Measurements from ENCODE around the gene OSCP1. TPM values are rescaled to one million over a fixed set of nuclear protein-coding genes. Genes with fewer than 3 reads are reported as not detected.
"Not testable (repeated sequence)": the region's sequence is repeated elsewhere in the genome, so short reads cannot be mapped to it uniquely, and the experiment has no call there.

Gene OSCP1
- total and polyA plus RNA-seq, 2 donors (not counting 1 experiment from before 2014, with no cell fraction given): 0.16 to 0.94 TPM

DNA sequence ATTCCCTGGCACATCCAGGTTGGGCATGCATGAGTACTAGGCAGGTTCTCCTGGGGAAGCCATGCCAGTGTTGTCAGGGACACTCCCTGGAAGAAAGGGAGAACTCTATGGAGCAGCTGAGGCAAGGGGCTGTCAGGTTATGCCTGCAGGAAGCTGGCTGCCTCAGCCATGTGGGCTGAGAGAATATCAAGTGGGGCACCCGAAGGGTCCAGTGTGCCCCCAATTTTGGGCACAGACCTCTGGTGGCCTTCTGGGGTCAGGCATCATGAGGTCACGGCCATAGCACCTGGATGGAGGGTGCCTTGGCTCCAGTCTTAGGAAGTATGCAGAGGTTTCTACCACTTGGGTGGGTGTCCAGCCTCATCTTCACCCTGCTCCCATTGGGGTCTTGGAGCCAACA lies 29.9 kb upstream of the OSCP1 start:
- intact Hi-C loops (cut with micrococcal nuclease): no loop called here
- H3K9me3 ChIP-seq (ENCODE audit: control extremely low read depth in 1 of 3, control insufficient read depth in 2 of 3, insufficient read depth in 1 of 3, low read length in 2 of 3): peaks cover 0 to 3% (median 0%) of the 10 kb centered on the region in 3 donors
- H3K9me3 Mint-ChIP-seq (ENCODE audit: insufficient read depth): no peaks in the 10 kb centered on the region
- no peak overlapping the region for H2AFZ ChIP-seq (ENCODE audit: insufficient read depth, low read depth, low read length, poor library complexity, severe bottlenecking)
- ChIA-PET CTCF (no interaction called here), POLR2A (no interaction called here)
- no peak overlapping the region for H3K27ac Mint-ChIP-seq
- peaks cover 9 to 15% of the 10 kb centered on the region in 2 donors for H3K4me1 ChIP-seq (ENCODE audit: control insufficient read depth in 2 of 2, insufficient read depth in 2 of 2, low read length in 2 of 2)
- no peaks in the 10 kb centered on the region for H3K79me2 ChIP-seq (ENCODE audit: control insufficient read depth, insufficient read depth, low read length)
- peaks cover 4% of the 10 kb centered on the region for H3K4me1 Mint-ChIP-seq
- no peak for ATAC-seq (ENCODE audit: low read depth)
- H3K36me3 ChIP-seq (replicated peaks in 1 of 2; ENCODE audit: control extremely low read depth in 1 of 2, control insufficient read depth in 1 of 2, extremely low read depth in 1 of 2, insufficient read depth in 2 of 2, low read length in 1 of 2): no peaks in the 10 kb centered on the region
- peaks cover 0 to 9% (median 0%) of the 10 kb centered on the region in 4 experiments for H3K27me3 ChIP-seq (replicated peaks in 1 of 4; ENCODE audit: control extremely low read depth in 1 of 4, control insufficient read depth in 3 of 4, insufficient read depth in 4 of 4, low read length in 3 of 4)
- no peak overlapping the region for H3K4me2 ChIP-seq (replicated peaks; ENCODE audit: low read depth, low read length, poor library complexity, severe bottlenecking)
- no peak overlapping the region for H3K27ac ChIP-seq (ENCODE audit: low read length in 2 of 2)
- no peak overlapping the region for H3K9ac ChIP-seq (ENCODE audit: low read length)
- no peak overlapping the region for H3K4me3 Mint-ChIP-seq
- no peak for DNase-seq
- no peaks in the 10 kb centered on the region for H3K27me3 Mint-ChIP-seq
- no peak for TF ChIP-seq EZH2 (IDR thresholded peaks at IDR 0.05; ENCODE audit: borderline replicate concordance, insufficient read depth, low read depth, low read length, poor library complexity, severe bottlenecking)
- TF ChIP-seq, protein P1, sequence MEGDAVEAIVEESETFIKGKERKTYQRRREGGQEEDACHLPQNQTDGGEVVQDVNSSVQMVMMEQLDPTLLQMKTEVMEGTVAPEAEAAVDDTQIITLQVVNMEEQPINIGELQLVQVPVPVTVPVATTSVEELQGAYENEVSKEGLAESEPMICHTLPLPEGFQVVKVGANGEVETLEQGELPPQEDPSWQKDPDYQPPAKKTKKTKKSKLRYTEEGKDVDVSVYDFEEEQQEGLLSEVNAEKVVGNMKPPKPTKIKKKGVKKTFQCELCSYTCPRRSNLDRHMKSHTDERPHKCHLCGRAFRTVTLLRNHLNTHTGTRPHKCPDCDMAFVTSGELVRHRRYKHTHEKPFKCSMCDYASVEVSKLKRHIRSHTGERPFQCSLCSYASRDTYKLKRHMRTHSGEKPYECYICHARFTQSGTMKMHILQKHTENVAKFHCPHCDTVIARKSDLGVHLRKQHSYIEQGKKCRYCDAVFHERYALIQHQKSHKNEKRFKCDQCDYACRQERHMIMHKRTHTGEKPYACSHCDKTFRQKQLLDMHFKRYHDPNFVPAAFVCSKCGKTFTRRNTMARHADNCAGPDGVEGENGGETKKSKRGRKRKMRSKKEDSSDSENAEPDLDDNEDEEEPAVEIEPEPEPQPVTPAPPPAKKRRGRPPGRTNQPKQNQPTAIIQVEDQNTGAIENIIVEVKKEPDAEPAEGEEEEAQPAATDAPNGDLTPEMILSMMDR (IDR thresholded peaks at IDR 0.05): no peak
- no peaks in the 10 kb centered on the region for H4K20me1 ChIP-seq (ENCODE audit: control insufficient read depth, insufficient read depth, low read length, poor library complexity, severe bottlenecking)
- 89% methylated on average over 2 of the region's 2 CpGs for WGBS (ENCODE audit: insufficient coverage)
- H3K4me3 ChIP-seq (ENCODE audit: control extremely low read depth in 1 of 5, extremely low read depth in 1 of 5, insufficient read depth in 1 of 5, low read depth in 2 of 5, low read length in 4 of 5): peak overlapping the region in 1 of 5 experiments; percentile 23

DNA sequence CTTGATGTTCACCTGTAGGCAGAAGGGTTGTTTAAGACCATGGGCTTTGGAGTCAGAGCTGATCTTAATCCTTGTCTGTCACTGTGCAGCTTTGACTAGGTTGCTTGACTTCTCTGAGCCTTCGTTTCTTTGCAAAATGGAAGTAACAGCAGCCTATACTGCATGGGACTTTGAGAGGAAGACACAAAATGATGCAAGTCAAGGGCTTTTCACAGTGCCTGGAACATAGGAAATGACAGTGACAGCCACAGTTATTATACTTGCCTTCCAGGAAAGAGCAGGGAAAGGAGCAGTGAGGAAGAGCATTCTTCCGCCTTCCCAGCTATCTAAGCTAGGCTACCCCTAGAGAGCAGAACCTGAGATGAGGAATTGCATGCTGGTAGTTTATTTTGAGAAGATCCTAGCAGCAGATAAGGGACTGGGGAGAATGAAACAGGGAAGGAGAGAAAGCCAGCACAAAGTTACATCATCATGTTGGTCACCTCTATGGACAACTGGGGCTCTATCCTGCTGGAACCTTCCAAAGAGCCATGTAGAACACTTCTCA lies 29.3 kb upstream of the OSCP1 start:
- CTCF ChIA-PET: interaction anchor here (1.2 kb wide), 1 partner anchor 37 kb away, joined by 4 read pairs; no protein-coding TSS in a partner anchor
- ATAC-seq (ENCODE audit: low read depth): no peak

DNA sequence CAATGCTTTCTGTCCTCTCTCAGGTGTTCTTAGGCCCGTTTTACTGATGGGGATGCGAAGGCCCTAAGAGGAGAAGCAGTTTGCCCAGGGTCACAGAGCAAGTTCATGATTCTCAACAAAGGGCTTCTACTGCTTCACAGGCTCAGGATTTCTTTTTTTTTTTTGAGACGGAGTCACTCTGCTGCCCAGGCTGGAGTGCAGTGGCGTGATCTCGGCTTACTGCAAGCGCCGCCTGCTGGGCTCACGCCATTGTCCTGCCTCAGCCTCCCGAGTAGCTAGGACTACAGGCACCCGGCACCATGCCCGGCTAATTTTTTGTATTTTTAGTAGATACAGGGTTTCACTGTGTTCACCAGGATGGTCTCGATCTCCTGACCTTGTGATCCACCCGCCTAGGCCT lies 27.4 kb upstream of the OSCP1 start:
- H4K20me1 ChIP-seq (ENCODE audit: control insufficient read depth, insufficient read depth, low read length, poor library complexity, severe bottlenecking); CTCF ChIA-PET: not testable (repeated sequence)

More for the DNA sequence above, 29.3 kb upstream of the OSCP1 start:
- no peaks in the 10 kb centered on the region for H3K27me3 Mint-ChIP-seq
- Histone ChIP-seq H3K4me2 (replicated peaks; ENCODE audit: low read depth, low read length, poor library complexity, severe bottlenecking) (no peak overlapping the region), H3K79me2 (ENCODE audit: control insufficient read depth, insufficient read depth, low read length) (no peaks in the 10 kb centered on the region), H4K20me1 (ENCODE audit: control insufficient read depth, insufficient read depth, low read length, poor library complexity, severe bottlenecking) (no peaks in the 10 kb centered on the region), H2AFZ (ENCODE audit: insufficient read depth, low read depth, low read length, poor library complexity, severe bottlenecking) (no peak overlapping the region), H3K9me3 (ENCODE audit: control extremely low read depth in 1 of 3, control insufficient read depth in 2 of 3, insufficient read depth in 1 of 3, low read length in 2 of 3) (peaks cover 0 to 3% (median 0%) of the 10 kb centered on the region in 3 donors), H3K4me1 (ENCODE audit: control insufficient read depth in 2 of 2, insufficient read depth in 2 of 2, low read length in 2 of 2) (peaks cover 9 to 15% of the 10 kb centered on the region in 2 donors), H3K9ac (ENCODE audit: low read length) (no peak overlapping the region), H3K4me3 (ENCODE audit: control extremely low read depth in 1 of 5, extremely low read depth in 1 of 5, insufficient read depth in 1 of 5, low read depth in 2 of 5, low read length in 4 of 5) (peak overlapping the region in 1 of 5 experiments; percentile 23), H3K27me3 (replicated peaks in 1 of 4; ENCODE audit: control extremely low read depth in 1 of 4, control insufficient read depth in 3 of 4, insufficient read depth in 4 of 4, low read length in 3 of 4) (peaks cover 0 to 9% (median 0%) of the 10 kb centered on the region in 4 experiments), H3K27ac (ENCODE audit: low read length in 2 of 2) (no peak overlapping the region), H3K36me3 (replicated peaks in 1 of 2; ENCODE audit: control extremely low read depth in 1 of 2, control insufficient read depth in 1 of 2, extremely low read depth in 1 of 2, insufficient read depth in 2 of 2, low read length in 1 of 2) (no peaks in the 10 kb centered on the region)
- no peak for DNase-seq
- no peaks in the 10 kb centered on the region for H3K9me3 Mint-ChIP-seq (ENCODE audit: insufficient read depth)
- TF ChIP-seq, protein P1 (IDR thresholded peaks at IDR 0.05): no peak
- TF ChIP-seq EZH2 (IDR thresholded peaks at IDR 0.05; ENCODE audit: borderline replicate concordance, insufficient read depth, low read depth, low read length, poor library complexity, severe bottlenecking): no peak
- H3K4me1 Mint-ChIP-seq: peaks cover 5% of the 10 kb centered on the region
- no peak overlapping the region for H3K27ac Mint-ChIP-seq
- POLR2A ChIA-PET: no interaction called here
- WGBS (ENCODE audit: insufficient coverage): 73% methylated on average over 1 of the region's 2 CpGs
- H3K4me3 Mint-ChIP-seq: no peak overlapping the region
- intact Hi-C loops (cut with micrococcal nuclease): no loop called here

More for the DNA sequence above, 27.4 kb upstream of the OSCP1 start:
- H3K4me2 ChIP-seq (replicated peaks; ENCODE audit: low read depth, low read length, poor library complexity, severe bottlenecking); H3K27ac Mint-ChIP-seq; intact Hi-C loops (cut with micrococcal nuclease); H3K9me3 ChIP-seq (ENCODE audit: control extremely low read depth in 1 of 3, control insufficient read depth in 2 of 3, insufficient read depth in 1 of 3, low read length in 2 of 3); H2AFZ ChIP-seq (ENCODE audit: insufficient read depth, low read depth, low read length, poor library complexity, severe bottlenecking); H3K4me1 Mint-ChIP-seq; H3K79me2 ChIP-seq (ENCODE audit: control insufficient read depth, insufficient read depth, low read length); H3K27me3 ChIP-seq (replicated peaks in 1 of 4; ENCODE audit: control extremely low read depth in 1 of 4, control insufficient read depth in 3 of 4, insufficient read depth in 4 of 4, low read length in 3 of 4); H3K9me3 Mint-ChIP-seq (ENCODE audit: insufficient read depth); ATAC-seq (ENCODE audit: low read depth); POLR2A ChIA-PET; H3K36me3 ChIP-seq (replicated peaks in 1 of 2; ENCODE audit: control extremely low read depth in 1 of 2, control insufficient read depth in 1 of 2, extremely low read depth in 1 of 2, insufficient read depth in 2 of 2, low read length in 1 of 2); H3K9ac ChIP-seq (ENCODE audit: low read length); DNase-seq; H3K27ac ChIP-seq (ENCODE audit: low read length in 2 of 2); H3K27me3 Mint-ChIP-seq; H3K4me3 ChIP-seq (ENCODE audit: control extremely low read depth in 1 of 5, extremely low read depth in 1 of 5, insufficient read depth in 1 of 5, low read depth in 2 of 5, low read length in 4 of 5); H3K4me3 Mint-ChIP-seq: not testable (repeated sequence)
- WGBS (ENCODE audit: insufficient coverage): 98% methylated on average over 13 of the region's 13 CpGs
- H3K4me1 ChIP-seq (ENCODE audit: control insufficient read depth in 2 of 2, insufficient read depth in 2 of 2, low read length in 2 of 2): peaks cover 9 to 11% of the 10 kb centered on the region in 2 donors
